HG02798 (cell line): ENCODE data around the gene DNMT3L.
"Not testable (repeated sequence)": the region's sequence is repeated elsewhere in the genome, so short reads cannot be mapped to it uniquely, and the experiment has no call there.

ENCODE experiments used
- ATAC-seq: cut with Tn5 transposase; IDR thresholded peaks from one replicate; pipeline ENCODE4 v1.9.1; 2021; ENCODE audit warnings: mild to moderate bottlenecking; ENCODE audit not compliant: unreplicated experiment, poor library complexity

DNMT3L gene

DNA sequence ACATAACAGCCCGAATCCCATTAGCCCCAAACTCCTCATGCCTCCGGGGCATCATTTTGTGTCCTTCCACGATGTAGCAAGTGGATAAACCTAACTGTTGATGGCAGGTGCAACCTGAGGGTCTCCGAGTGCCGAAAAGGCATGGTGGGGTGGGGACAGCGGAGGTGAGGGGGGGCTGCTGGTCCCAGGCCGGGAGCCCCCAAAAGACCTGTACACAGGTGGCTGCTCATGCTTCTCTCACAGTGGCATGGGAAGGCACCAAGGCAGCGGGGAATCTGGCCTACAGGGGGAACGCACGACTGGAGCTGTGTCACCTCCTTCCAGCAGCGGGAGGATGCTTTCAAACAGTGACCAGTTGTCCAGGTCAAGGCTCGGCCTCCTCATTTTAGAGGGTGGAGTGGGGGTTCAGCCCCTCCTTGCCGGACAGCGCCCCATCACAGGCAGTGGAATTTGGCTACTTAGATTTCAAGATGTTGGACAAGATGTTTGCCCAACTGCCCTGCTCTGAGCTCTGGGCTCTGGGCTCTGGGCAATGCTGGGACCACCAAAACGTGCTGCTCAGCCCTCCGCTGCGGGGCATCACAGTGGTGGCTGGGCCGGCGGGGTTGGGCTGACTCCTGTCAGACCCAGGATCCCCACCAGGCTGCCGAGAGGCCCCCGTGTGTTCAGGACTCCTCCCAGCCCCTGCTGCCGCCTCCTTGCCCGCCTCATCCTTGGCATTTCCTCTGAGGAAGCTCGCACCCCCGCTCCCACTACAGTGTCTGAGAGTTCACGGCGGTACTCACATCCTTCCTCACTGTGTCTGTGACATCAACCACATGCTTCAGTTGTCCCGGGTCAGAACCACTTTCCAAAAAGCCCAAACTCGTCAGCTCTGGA, 7.6 kb downstream of the DNMT3L start:
- no peak for ATAC-seq

- ATAC-seq, result not testable (repeated sequence)
Measured at GRCh38 chr21:44249204-44250037, 12.3 kb downstream of the DNMT3L start.

DNA sequence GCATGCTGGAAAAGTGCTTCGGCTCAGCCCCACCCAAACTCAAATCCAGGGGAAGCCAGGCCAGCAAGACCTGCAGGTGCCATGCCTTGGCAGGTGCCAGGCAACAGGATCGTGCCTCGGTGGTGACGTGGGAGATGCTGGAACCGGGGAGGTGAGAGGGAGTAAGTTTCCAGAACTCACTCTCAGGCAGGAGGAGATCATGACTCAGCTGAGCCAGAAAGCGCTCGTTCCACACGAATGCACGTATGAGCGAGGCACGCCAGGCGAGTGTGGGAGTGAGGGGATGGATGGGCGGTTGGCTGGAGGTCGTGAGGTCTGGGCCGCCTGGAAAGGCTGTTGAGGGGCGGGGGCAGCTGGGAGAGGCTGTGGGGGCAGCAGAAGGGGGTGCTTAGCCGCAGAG, 13.8 kb downstream of the DNMT3L start:
- ATAC-seq, result not testable (repeated sequence)

GRCh38 chr21:44243980-44244379, 17.7 kb downstream of the DNMT3L start:
- peak; percentile 61 for ATAC-seq

DNA sequence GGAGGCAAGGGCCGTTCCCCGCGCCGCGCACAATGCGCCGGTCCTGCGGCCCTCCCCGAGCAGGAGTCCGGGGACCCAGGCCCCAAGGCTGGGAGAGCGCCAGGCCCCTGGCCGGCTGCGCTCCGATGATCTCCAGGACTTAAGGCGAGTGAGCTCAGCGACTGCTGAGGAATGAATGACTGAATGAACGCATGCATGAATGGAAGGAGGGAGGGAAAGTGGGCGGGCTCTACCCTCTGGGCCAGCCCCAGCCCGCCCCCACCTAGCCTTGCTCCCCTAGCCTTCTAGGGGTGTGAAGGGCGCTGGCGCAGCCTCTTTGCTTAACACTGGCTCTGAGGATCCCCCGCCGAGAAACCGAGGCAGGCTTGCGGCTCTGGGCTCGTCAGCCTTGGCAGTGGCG, 20.4 kb downstream of the DNMT3L start:
- peak; percentile 32 for ATAC-seq

- ATAC-seq, result peak; percentile 47
Measured at GRCh38 chr21:44240842-44241241, 20.9 kb downstream of the DNMT3L start, which contains the start of gene ICOSLG. Gene ICOSLG (minus strand): TSS chr21:44240943. CDS start chr21:44240817, 126 bp downstream.

GRCh38 chr21:44240353-44240752, 21.3 kb downstream of the DNMT3L start:
- not testable (repeated sequence) for ATAC-seq

DNA sequence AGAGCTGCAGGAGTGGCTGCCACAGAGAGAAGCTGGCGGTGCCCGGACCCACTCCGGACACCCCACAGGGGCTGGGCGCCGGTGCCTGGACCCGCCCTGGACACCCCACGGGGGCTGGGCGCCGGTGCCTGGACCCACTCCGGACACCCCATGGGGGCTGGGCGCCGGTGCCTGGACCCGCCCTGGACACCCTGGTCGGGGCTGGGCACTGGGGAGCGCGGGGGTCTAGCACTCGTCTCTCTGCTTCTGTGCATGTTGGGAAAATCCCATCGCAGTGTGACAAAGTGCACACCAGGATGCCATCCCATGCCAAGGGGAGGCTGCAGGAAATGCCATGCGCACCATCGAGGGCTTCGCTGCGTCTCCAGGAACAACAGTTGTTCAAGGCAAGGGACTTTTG, 32.1 kb downstream of the DNMT3L start:
- not testable (repeated sequence) for ATAC-seq

DNA sequence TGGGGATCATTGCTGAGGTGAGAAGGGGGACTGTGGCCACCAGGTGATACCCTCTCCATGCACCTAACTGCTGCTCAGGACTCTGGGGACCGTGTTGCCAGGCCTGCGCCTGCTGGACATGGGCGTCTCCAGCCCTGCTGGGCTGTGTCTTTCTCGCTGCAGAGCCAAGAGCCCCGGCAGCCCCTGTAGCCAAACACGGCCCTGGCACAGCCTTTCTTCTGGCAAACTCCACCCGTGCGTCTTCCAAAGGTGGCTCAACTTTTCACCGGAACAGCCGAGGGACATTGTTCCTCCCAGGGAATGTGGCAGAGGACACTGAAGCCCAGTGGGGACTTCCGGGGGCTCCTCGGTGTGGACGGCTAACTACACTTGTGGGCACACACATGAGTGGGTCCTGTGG, 33.6 kb downstream of the DNMT3L start:
- ATAC-seq, result not testable (repeated sequence)

GRCh38 chr21:44227614-44228013, 34.1 kb downstream of the DNMT3L start:
- not testable (repeated sequence) for ATAC-seq

DNA sequence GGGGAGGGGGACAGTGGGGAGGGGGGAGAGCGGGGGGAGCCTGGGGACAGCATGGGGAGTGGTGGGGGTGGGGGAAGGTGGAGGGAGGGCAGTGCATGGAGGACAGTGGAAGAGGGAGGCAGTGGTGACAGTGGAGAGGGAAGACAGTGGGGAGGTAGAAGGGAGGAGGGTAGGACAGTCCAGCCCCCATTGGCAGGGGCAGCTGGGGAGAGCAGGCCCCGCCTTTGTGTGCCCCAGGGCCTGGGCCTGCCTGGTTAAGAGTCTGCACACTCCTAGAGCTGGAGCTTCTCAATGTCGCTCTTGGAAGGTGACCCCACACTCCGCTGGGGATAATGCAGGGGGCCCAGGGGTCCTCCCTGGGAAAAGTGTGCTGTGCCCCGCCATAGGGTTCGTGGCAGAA, 36.1 kb downstream of the DNMT3L start:
- not testable (repeated sequence) for ATAC-seq

DNA sequence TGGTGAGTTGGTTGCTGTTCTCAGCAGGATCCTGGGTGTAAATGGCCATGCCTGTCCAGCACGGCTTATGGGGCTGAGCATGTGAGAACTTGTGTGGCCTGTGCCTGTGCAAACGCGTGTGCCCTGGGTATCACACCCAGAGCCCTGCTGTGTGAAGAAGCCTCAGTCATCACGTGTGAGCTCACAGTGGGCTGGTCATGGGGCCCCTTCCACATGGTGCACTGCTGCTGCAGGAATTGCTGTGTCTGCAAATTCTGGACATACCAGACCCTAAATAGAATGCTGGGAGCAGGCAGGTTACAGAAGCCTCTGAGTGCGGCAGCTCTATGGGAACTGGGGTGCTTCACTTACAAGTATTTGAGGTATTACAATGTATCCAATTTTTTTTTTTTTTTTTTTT, 38.4 kb downstream of the DNMT3L start:
- ATAC-seq, result not testable (repeated sequence)

DNA sequence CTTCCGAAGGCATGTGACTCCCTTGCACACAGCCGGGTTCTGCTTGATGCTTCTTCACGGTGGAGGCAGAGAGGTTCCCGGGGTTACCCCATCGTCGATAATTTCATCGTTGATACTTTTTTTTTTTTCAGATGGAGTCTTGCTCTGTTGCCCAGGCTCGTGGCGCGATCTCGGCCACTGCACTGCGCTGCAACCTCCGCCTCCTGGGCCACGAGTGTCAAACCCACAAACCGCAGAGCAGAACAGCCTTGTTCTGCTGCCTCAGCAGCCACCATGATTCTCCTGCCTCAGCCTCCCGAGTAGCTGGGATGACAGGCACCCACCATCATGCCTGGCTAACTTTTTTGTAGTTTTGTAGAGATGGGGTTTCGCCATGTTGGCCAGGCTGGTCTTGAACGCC, 41.0 kb downstream of the DNMT3L start:
- not testable (repeated sequence) for ATAC-seq

DNA sequence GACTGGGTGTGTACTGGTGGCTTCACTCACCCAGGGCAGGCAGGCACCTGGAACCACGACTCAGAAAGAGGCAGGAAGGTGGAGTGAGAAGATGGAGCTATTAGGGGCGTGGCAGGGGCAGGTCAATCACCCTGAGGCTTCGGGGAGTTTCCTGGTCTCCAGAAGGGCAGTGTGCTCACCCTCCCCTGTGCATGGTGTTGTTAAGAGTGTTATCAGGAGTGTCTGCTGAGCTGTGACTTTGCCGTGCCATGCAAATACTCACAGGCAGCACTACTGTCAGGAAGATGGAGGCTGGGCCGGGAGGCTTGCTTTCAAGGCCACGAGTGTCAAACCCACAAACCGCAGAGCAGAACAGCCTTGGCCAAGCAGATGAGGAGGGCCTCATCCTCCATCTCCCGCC, 43.2 kb downstream of the DNMT3L start:
- peak; percentile 39 for ATAC-seq

DNA sequence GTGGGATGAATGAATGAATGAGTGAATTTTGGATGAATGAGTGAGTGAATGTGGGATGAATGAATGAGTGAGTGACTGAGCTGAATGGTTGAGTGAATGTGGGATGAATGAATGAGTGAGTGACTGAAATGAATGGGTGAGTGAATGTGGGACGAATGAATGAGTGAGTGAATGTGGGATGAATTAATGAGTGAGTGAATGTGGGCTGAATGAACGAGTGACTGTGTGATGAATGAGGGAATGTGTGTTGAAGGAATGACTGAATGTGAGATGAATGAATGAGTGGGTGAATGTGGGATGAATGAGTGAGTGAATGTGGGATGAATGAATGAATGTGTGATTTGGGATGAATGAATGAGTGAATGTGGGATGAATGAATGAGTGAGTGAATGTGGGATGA, 49.7 kb downstream of the DNMT3L start:
- not testable (repeated sequence) for ATAC-seq

GRCh38 chr21:44211574-44211973, 50.1 kb downstream of the DNMT3L start:
- not testable (repeated sequence) for ATAC-seq

GRCh38 chr21:44207860-44208646, 53.6 kb downstream of the DNMT3L start:
- ATAC-seq, result peak; percentile 15

- peak; percentile 60 for ATAC-seq
Measured at GRCh38 chr21:44206698-44207676, 54.7 kb downstream of the DNMT3L start.

DNA sequence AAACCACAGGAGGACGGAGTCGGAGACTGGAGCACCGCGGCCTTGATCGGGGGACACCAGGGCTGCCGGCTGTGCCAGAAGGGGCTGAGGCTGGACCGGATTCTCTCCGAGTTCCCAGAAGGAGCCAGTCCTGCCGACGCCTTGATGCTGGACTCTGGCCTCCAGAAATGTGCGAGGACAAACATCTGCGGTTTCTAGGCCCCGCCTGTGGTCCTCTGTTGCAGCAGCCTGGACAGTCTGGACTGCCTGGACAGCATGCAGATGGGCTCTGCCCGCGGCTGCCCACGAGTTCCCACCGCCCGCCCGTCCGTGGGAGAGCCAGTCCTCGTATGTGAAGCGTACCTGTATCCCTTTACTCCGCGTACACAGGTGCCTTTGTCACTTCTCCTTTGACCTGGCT, 55.5 kb downstream of the DNMT3L start:
- ATAC-seq, result not testable (repeated sequence)
